Fibroblast of pulmonary artery (primary cell): ENCODE results near the gene COL13A1.
A peak's percentile ranks its signal among the peaks of the same experiment; 100 is the strongest.

Source experiments
- DNase-seq: peaks from one replicate; pipeline ENCODE4 v3.0.0-alpha.2; 2010; ENCODE audit warnings: low read depth
- H3K4me3 ChIP-seq: replicated peaks from 2 replicates; pipeline ENCODE4 v1.5.1; 2011; ENCODE audit warnings: low read depth, mild to moderate bottlenecking, control low read depth, low read length, moderate library complexity
- TF ChIP-seq, protein P1 (sequence below): IDR thresholded peaks from 2 replicates; pipeline ENCODE4 v1.5.1; 2011; ENCODE audit warnings: mild to moderate bottlenecking, control low read depth, low read length, inconsistent platforms; ENCODE audit errors: missing control alignments

COL13A1 gene

DNA sequence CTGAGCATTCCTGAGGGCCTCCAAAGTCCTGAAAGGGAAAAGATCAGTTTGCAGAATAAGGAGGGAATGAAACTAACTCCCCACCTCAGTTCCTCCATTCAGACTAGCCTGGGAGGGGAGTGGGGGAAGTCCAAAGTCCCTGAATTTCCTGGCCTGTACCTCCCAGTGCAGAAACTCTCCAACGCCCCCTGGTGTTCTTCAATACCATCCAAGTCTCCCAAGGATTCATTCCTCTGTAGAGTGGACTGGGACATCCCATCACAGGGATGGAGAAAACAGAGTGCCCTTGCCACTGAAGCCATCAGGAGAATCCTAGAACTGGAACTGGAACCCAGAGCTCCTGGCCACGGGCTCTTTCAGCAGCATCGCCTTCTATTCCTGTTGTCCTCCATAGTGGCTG is 1.6 kb upstream of the COL13A1 start:
- no peak overlapping the region for H3K4me3 ChIP-seq
- TF ChIP-seq, protein P1, sequence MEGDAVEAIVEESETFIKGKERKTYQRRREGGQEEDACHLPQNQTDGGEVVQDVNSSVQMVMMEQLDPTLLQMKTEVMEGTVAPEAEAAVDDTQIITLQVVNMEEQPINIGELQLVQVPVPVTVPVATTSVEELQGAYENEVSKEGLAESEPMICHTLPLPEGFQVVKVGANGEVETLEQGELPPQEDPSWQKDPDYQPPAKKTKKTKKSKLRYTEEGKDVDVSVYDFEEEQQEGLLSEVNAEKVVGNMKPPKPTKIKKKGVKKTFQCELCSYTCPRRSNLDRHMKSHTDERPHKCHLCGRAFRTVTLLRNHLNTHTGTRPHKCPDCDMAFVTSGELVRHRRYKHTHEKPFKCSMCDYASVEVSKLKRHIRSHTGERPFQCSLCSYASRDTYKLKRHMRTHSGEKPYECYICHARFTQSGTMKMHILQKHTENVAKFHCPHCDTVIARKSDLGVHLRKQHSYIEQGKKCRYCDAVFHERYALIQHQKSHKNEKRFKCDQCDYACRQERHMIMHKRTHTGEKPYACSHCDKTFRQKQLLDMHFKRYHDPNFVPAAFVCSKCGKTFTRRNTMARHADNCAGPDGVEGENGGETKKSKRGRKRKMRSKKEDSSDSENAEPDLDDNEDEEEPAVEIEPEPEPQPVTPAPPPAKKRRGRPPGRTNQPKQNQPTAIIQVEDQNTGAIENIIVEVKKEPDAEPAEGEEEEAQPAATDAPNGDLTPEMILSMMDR = peak; percentile 88
- DNase-seq = peak; percentile 74

DNA sequence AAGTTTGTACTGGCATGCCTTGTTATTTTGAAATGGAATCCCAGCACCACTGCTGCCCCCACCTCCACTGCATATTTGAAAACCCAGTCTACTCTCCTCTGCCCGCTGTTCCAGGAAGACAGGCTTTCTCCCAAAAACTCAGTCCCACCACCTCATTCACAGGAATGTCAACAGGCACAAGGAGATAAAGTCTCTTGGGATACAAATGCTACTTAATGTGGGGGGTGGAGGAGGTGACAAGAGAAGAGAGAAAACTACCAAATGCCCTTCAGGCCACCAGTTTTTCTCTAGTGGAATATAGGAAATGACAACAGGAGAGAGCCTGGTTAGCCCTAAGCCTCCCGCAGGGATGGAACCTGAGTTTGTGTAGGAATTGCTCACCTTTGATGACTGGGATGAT is 1.0 kb upstream of the COL13A1 start:
- DNase-seq = no peak
- no peak overlapping the region for H3K4me3 ChIP-seq
- TF ChIP-seq, protein P1 = no peak

DNA sequence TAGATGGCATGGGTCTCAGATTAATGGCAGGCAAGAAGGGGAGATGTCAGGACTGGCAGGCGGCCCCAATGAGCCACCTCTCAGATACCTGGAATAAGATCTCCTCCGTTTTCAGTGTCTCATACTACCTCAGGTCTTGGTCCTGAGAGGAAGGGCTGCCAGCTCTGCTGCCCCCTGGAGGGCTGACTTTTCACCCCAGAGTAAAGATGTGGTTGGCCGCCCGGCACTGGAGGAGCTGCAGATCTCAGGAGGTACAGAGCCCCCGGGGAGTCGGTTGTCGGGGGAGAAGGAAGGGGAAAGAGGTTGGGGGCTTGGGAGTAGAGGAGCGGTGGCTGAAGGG is 642 bp upstream of the COL13A1 start:
- peak; percentile 60 for DNase-seq
- TF ChIP-seq, protein P1 = peak; percentile 65
- H3K4me3 ChIP-seq = peak overlapping the region; percentile 76

DNA sequence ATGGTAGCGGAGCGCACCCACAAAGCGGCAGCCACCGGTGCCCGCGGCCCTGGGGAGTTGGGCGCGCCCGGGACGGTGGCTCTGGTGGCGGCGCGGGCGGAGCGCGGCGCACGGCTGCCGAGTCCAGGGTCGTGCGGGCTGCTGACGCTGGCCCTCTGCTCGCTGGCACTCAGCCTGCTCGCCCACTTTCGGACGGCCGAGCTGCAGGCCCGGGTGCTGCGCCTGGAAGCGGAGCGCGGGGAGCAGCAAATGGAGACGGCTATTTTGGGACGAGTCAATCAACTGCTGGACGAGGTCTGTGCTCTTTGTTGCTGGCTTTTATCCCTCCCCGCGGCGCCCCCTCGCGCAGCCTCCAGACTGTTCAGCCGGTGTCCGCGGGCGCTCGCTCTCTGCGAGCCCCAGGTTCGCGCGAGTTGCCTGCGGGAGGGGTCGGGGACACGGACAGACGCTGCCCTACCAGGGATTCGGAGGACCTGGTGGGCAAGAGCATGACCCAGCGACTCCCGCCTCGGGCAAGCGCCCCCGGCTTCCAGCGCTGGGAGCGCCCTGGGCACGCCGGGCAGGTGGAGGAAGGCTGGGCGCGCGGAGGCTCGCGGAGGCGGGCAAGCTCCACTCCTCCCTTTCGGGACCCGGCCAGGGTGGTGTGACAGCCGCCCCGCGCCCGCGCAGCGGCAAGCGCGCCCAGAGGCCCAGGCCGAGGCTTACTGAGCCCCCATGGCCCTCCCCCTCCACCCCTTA is 887 bp downstream of the COL13A1 start:
- H3K4me3 ChIP-seq = peak overlapping the region; percentile 76
- TF ChIP-seq, protein P1 = peak; percentile 20
- peak; percentile 56 for DNase-seq

DNA sequence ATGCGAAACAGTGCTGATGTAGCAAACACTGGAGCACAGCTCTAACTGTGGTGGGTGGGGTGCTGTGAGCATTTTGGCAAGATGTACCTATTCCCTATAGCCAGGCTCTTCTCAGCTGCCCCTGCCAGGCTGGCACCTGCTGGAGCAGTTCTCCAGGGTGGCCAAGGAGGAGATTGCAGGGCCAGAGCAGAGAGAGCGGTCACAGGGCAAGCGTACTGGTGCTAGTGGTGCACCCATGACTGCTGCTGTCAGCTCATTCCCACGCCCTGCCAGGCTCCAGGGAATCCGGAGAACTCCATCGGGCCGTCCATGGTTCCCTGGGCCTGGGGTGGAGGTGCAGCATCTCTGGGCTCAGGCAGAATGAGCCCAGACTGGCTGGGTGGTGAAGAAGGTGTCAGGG is 2.1 kb downstream of the COL13A1 start:
- peak overlapping the region; percentile 76 for H3K4me3 ChIP-seq
- TF ChIP-seq, protein P1 = no peak
- no peak for DNase-seq

DNA sequence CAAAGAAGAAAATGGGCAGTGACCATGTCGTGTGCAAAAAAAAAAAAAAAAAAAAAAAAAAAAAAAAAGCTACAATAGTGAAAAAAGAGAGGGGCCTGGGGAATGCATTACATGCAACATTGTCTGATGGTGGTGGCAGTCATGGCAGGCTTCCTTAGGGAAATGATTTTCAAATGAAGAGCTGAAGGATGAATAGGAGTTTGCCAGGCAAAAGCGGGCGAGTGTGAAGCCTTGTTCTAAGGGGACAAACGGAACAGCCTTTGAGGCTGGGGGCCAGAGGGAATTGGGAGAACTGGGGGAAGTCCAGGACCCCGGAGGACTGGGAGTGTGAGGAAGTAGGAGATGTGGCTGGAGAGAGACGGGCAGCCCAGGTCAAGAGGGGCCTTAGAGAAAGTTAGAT is 3.1 kb downstream of the COL13A1 start:
- TF ChIP-seq, protein P1 = no peak
- H3K4me3 ChIP-seq = no peak overlapping the region
- DNase-seq = no peak

DNA sequence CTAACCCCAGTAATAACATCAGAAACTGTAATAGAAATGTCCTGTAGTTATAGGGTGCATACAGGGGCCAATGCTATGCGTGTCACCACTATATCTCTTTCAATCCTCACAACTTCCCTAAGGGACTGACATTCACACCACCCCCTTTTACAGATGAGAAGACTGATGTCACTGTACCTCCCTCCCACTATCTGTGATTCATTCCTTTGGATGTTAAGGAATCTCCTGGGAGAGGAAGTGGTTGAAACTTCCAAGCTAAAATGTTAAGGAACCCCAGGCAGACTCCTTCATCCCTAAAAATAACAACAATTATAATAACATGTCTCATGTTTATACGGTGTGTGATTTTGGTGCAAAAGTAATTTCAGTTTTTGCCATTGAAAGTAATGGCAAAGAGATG is 5.4 kb downstream of the COL13A1 start:
- DNase-seq = peak; percentile 78
- H3K4me3 ChIP-seq = no peak overlapping the region
- TF ChIP-seq, protein P1 = no peak
